Measurements from ENCODE around the gene SLC7A6OS. TPM values are rescaled to one million over a fixed set of nuclear protein-coding genes. Genes with fewer than 3 reads are reported as not detected.

The SLC7A6OS gene
- total and polyA plus RNA-seq, 10 of the 15 experiments (the other 5 are each of a cell fraction or from before 2014, with no cell fraction given) = 2.9 to 27.4 (median 16.9) TPM

DNA sequence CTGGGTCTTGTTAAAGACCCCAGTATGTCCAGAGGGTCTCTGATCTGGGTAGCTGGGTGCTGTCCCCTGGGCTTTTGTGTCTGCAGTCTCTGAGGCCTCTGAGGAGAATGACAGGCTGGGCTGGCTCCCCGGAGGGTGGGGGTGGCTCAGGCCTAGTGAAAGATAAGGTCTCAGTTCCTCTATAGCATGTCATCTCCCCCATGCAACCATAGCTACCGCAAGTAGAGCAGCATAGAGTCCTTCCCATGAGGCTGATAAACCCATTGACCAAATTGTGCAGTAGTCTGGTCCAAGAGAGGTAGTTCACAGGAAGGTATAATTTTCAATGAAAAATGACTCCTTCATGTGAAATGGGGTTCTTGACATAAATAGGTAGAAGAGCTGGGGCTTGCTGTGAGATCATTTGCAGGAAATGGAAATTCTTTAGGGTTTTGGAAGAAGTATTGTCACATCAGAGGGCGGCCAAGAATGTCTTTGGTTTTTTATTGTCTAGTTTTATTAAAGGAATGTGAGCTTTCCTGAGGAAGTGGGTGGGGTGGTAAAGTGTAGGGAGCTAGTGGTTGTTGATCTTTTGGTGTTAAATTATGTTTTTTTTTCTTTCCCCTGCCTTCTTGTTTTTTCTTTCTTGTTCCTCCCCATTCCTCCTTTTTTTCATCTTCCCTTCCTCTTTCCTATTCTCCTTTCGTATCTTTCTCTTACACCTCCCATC, 21.0 kb downstream of the SLC7A6OS start (continued):
- TF ChIP-seq PAX8 (IDR thresholded peaks at IDR 0.05) = no peak
- no peak for TF ChIP-seq NR2C1 (IDR thresholded peaks at IDR 0.05)
- TF ChIP-seq DPF2 (IDR thresholded peaks at IDR 0.05) = peak; percentile 68
- TF ChIP-seq MYB (IDR thresholded peaks at IDR 0.05; ENCODE audit: borderline replicate concordance, low read depth, low read length) = no peak
- TF ChIP-seq RAD21 (IDR thresholded peaks at IDR 0.05; ENCODE audit: insufficient read depth, low read depth, low read length) = no peak
- TF ChIP-seq EP300 (IDR thresholded peaks at IDR 0.05; ENCODE audit: borderline replicate concordance in 1 of 2, control insufficient read depth in 1 of 2, low read depth in 2 of 2, low read length in 2 of 2) = 0 out of 4 replicates have a peak, but pooled peaks of 1 of the 2 experiments have one; percentile 11
- no peak for TF ChIP-seq ZNF622 (IDR thresholded peaks at IDR 0.05)
- TF ChIP-seq SP1 (IDR thresholded peaks at IDR 0.05; ENCODE audit: low read depth, low read length) = no peak
- 0 out of 2 replicates have a peak, but pooled peaks have one; percentile 28 for TF ChIP-seq FOXM1 (IDR thresholded peaks at IDR 0.05; ENCODE audit: low read depth, low read length)
- no peak for TF ChIP-seq TCF3 (IDR thresholded peaks at IDR 0.05; ENCODE audit: borderline replicate concordance, insufficient read depth, low read depth, low read length)
- no peak for TF ChIP-seq SIX5 (IDR thresholded peaks at IDR 0.05; ENCODE audit: low read depth, low read length, severe bottlenecking)
- no peak for TF ChIP-seq CBX3 (IDR thresholded peaks at IDR 0.05; ENCODE audit: borderline replicate concordance, low read depth)
- TF ChIP-seq CHD4 (IDR thresholded peaks at IDR 0.05) = no peak
- TF ChIP-seq LARP7 (IDR thresholded peaks at IDR 0.05) = no peak
- no peak for TF ChIP-seq ZNF24 (IDR thresholded peaks at IDR 0.05)
- no peak for TF ChIP-seq EED (IDR thresholded peaks at IDR 0.05; ENCODE audit: low read depth)
- no peak for TF ChIP-seq ZZZ3 (IDR thresholded peaks at IDR 0.05; ENCODE audit: control insufficient read depth, insufficient read length, low read depth)
- TF ChIP-seq ZSCAN29 (IDR thresholded peaks at IDR 0.05) = no peak
- no peak for TF ChIP-seq SREBF2 (IDR thresholded peaks at IDR 0.05; ENCODE audit: low read length)
- TF ChIP-seq BCLAF1 (IDR thresholded peaks at IDR 0.05) = no peak
- TF ChIP-seq ZBED1 (IDR thresholded peaks at IDR 0.05; ENCODE audit: borderline replicate concordance) = 0 out of 2 replicates have a peak, but pooled peaks have one; percentile 54
- no peak for TF ChIP-seq WRNIP1 (IDR thresholded peaks at IDR 0.05; ENCODE audit: borderline replicate concordance, low read depth, low read length)
- TF ChIP-seq JUND (IDR thresholded peaks at IDR 0.05; ENCODE audit: low read depth, low read length) = no peak
- no peak; the same call in 1 of the 2 replicates for TF ChIP-seq BACH1 (IDR thresholded peaks at IDR 0.05; ENCODE audit: borderline replicate concordance)
- no peak for TF ChIP-seq TCF7 (IDR thresholded peaks at IDR 0.05; ENCODE audit: borderline replicate concordance)
- no peak for TF ChIP-seq TARDBP (IDR thresholded peaks at IDR 0.05; ENCODE audit: borderline replicate concordance)
- TF ChIP-seq SMAD1 (IDR thresholded peaks at IDR 0.05; ENCODE audit: low read depth, partially characterized antibody) = peak; percentile 36
- TF ChIP-seq POLR2AphosphoS2 (IDR thresholded peaks at IDR 0.05; ENCODE audit: low read depth, low read length) = no peak
- no peak for TF ChIP-seq E2F4 (IDR thresholded peaks at IDR 0.05; ENCODE audit: low read depth, low read length)
- TF ChIP-seq YY1 (IDR thresholded peaks at IDR 0.05; ENCODE audit: low read depth, low read length) = peak; percentile 38; the same call in 1 of the 2 replicates
- TF ChIP-seq GABPA (IDR thresholded peaks at IDR 0.05; ENCODE audit: low read depth) = no peak
- TF ChIP-seq RUNX3 (IDR thresholded peaks at IDR 0.05; ENCODE audit: low read length) = peak; percentile 87
